ENCODE measurements around the gene HOXD1.

HOXD1 gene

DNA sequence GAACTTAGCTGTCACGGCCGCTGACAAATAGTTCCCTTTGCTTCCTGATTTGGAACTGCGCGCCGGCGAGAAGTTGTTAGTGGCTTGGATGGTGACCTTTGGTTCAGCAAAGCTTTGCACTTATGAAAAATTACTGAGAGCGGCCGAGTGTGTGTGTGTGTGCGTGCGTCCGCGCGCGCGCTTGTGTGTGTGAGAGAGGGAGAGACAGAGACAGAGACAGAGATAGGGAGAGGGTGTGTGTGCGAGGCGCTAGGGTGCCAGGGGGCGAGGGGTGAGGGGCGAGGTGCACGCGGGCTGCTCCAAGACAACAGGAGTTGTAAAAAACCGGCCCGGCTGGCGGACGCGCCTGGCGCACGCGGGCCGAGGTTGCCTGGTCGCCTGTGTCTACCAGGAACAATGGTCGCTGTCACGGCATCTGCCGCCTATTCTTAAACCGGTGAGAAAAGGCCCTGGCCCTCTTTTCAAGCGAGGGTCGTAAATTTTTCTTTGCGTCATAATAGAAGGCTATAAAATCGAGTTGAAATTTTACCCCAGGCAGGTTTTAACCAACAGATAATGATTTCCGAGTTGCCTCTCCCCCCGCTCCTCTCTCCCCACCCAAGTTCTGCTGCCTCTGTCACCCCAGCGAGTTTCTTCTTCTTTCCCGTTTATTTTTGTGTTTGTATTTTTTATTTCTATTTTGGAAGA lies 30.8 kb upstream of the HOXD1 start:
- H3K27me3 ChIP-seq (replicated peaks; ENCODE audit: control insufficient read depth, insufficient read depth, low read length) = peaks cover 1% of the 10 kb centered on the region; the same call in 1 of the 2 replicates

DNA sequence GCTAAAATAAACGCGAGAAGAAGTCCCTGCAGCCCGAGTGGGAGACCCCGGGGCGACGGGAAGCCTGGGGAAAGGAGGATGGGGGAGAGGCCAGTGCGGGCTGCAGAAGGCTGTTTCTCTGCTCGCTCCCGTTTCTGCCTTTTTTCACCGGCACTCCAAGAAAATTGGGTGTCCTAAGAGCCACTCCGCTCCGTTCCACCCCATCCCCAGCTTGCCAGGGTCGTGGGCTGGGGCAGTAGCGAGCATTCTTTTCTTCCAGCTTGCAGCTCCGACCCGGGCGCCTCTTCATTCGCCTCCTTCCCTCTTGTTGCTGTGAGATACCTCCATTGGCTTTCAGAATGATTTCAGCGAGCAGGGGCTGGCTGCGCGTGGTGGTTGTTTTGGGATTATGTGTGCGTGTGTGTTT lies 30.3 kb upstream of the HOXD1 start:
- Histone ChIP-seq H3K27me3 (replicated peaks; ENCODE audit: control insufficient read depth, insufficient read depth, low read length) (peaks cover 1% of the 10 kb centered on the region; the same call in 1 of the 2 replicates), H3K4me3 (replicated peaks; ENCODE audit: low read depth, low read length) (no peak overlapping the region), H3K36me3 (ENCODE audit: control insufficient read depth, insufficient read depth, low read length) (no peaks in the 10 kb centered on the region)
- DNase-seq (ENCODE audit: extremely low read depth, insufficient read length) = no peak
- TF ChIP-seq, protein P1, sequence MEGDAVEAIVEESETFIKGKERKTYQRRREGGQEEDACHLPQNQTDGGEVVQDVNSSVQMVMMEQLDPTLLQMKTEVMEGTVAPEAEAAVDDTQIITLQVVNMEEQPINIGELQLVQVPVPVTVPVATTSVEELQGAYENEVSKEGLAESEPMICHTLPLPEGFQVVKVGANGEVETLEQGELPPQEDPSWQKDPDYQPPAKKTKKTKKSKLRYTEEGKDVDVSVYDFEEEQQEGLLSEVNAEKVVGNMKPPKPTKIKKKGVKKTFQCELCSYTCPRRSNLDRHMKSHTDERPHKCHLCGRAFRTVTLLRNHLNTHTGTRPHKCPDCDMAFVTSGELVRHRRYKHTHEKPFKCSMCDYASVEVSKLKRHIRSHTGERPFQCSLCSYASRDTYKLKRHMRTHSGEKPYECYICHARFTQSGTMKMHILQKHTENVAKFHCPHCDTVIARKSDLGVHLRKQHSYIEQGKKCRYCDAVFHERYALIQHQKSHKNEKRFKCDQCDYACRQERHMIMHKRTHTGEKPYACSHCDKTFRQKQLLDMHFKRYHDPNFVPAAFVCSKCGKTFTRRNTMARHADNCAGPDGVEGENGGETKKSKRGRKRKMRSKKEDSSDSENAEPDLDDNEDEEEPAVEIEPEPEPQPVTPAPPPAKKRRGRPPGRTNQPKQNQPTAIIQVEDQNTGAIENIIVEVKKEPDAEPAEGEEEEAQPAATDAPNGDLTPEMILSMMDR (IDR thresholded peaks at IDR 0.05; ENCODE audit: insufficient read depth, low read length, poor library complexity, severe bottlenecking) = no peak

More for the DNA sequence above, 30.8 kb upstream of the HOXD1 start:
- TF ChIP-seq, protein P1 (IDR thresholded peaks at IDR 0.05; ENCODE audit: insufficient read depth, low read length, poor library complexity, severe bottlenecking) = no peak
- no peaks in the 10 kb centered on the region for H3K36me3 ChIP-seq (ENCODE audit: control insufficient read depth, insufficient read depth, low read length)
- no peak for DNase-seq (ENCODE audit: extremely low read depth, insufficient read length)
- no peak overlapping the region for H3K4me3 ChIP-seq (replicated peaks; ENCODE audit: low read depth, low read length)

DNA sequence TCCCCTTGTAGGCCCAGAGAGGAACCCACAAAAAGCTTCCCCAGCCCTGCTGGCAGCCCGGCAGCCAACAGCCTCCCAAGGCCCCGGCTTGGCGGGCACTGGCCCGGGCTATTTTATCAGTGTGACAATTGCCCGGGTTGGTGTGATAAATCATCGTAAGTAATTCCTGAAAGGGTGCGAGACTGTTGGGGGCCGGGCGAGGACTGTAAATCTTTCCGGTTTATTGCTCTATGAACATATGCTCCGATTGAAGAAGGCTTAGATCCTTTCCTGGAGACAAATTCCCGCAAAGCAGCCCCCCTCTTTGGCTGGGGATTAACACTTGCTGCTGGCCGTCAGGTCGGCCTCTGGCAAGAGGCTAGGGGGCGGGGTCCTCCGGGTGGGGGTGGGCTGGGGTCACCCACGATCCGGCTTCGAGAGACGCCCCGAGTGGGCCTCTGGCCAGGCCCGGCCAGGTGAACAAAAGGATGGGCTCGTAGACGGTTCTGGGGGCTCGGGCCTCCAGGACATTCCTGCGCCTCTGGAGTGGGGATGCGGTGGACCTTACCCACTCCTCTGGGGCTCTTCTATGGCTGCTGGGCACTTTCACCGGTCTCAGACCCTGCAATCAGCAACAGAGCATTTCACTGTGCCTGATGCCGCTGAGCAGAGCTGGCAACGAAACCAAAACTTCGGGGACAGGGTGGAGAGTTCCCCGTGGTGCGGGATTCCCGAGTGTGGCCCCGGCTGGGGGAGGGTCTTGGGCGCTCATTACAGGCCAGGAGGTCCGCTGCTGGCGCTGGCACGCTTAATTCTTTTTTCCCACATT lies 29.4 kb upstream of the HOXD1 start:
- no peak for DNase-seq (ENCODE audit: extremely low read depth, insufficient read length)
- TF ChIP-seq, protein P1 (IDR thresholded peaks at IDR 0.05; ENCODE audit: insufficient read depth, low read length, poor library complexity, severe bottlenecking) = no peak
- H3K36me3 ChIP-seq (ENCODE audit: control insufficient read depth, insufficient read depth, low read length) = no peaks in the 10 kb centered on the region
- no peak overlapping the region for H3K4me3 ChIP-seq (replicated peaks; ENCODE audit: low read depth, low read length)
- peaks cover 1% of the 10 kb centered on the region; the same call in 1 of the 2 replicates for H3K27me3 ChIP-seq (replicated peaks; ENCODE audit: control insufficient read depth, insufficient read depth, low read length)

- TF ChIP-seq, protein P1 (IDR thresholded peaks at IDR 0.05; ENCODE audit: insufficient read depth, low read length, poor library complexity, severe bottlenecking) = no peak
- no peak for DNase-seq (ENCODE audit: extremely low read depth, insufficient read length)
- peaks cover 1% of the 10 kb centered on the region; the same call in 1 of the 2 replicates for H3K27me3 ChIP-seq (replicated peaks; ENCODE audit: control insufficient read depth, insufficient read depth, low read length)
- H3K4me3 ChIP-seq (replicated peaks; ENCODE audit: low read depth, low read length) = no peak overlapping the region
- H3K36me3 ChIP-seq (ENCODE audit: control insufficient read depth, insufficient read depth, low read length) = no peaks in the 10 kb centered on the region
Measured at GRCh38 chr2:176159663-176160250, 28.7 kb upstream of the HOXD1 start.

DNA sequence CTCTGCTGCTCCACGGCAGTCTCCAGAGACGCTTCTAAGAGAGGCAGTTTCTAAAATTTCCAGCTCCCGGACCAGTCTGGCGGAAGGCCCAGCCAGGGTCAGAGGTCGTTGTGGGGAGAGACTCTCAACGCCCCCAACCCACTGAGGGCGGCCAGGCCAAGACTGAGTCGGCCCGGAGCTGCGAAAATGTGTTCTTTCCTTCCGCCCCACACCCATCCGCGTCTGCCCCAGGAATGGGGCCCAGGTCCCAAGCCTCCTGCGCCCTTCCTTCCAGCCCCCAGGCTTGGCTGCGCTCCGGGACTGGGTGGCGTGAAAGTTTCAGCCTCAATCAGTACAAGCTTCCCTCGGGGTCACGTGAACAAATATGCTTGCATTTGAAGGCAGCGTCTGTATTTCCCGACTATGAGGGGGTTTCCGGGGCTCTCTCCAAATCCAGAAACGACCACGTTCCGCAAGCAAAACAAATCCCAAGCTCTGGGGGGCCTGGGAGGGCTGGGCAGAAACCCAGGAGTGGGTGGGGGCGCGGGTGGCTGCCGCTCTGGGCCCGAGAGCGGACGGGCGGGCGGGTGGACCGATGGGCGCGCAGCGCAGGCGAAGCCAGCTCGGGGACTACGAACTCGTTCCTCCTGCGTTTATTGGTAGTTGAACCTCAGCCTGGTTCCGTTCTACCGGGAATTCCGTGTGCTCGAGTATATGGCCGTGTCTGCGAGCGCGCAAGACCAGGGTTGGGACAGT lies 28.1 kb upstream of the HOXD1 start:
- DNase-seq (ENCODE audit: extremely low read depth, insufficient read length) = no peak
- TF ChIP-seq, protein P1 (IDR thresholded peaks at IDR 0.05; ENCODE audit: insufficient read depth, low read length, poor library complexity, severe bottlenecking) = no peak
- Histone ChIP-seq H3K27me3 (replicated peaks; ENCODE audit: control insufficient read depth, insufficient read depth, low read length) (peaks cover 1% of the 10 kb centered on the region; the same call in 1 of the 2 replicates), H3K36me3 (ENCODE audit: control insufficient read depth, insufficient read depth, low read length) (no peaks in the 10 kb centered on the region), H3K4me3 (replicated peaks; ENCODE audit: low read depth, low read length) (no peak overlapping the region)

Data from GM06990 (cell line).